ENCODE data around the gene ZNF652.

The ZNF652 gene

GRCh38 chr17:49259663-49260010 lies 102.4 kb downstream of the ZNF652 start:
- Histone ChIP-seq H3K4me1 (ENCODE audit: control insufficient read depth in 1 of 2, insufficient read depth in 2 of 2, low read length in 2 of 2) (peaks cover 0 to 4% of the 10 kb centered on the region in 2 donors), H3K27me3 (ENCODE audit: low read depth, low read length) (no peaks in the 10 kb centered on the region), H3K27ac (ENCODE audit: low read length) (no peak overlapping the region), H3K9me3 (ENCODE audit: control insufficient read depth in 1 of 2, low read length in 2 of 2) (no peaks in the 10 kb centered on the region), H3K4me3 (ENCODE audit: low read depth in 1 of 2, low read length in 2 of 2) (peak overlapping the region; percentile 70 to 74), H3K36me3 (ENCODE audit: control insufficient read depth in 1 of 2, insufficient read depth in 2 of 2, low read length in 2 of 2) (no peaks in the 10 kb centered on the region)

- Histone ChIP-seq H3K27ac (ENCODE audit: low read length) (no peak overlapping the region), H3K4me3 (ENCODE audit: low read depth in 1 of 2, low read length in 2 of 2) (no peak overlapping the region), H3K4me1 (ENCODE audit: control insufficient read depth in 1 of 2, insufficient read depth in 2 of 2, low read length in 2 of 2) (peaks cover 0 to 4% of the 10 kb centered on the region in 2 donors), H3K27me3 (ENCODE audit: low read depth, low read length) (no peaks in the 10 kb centered on the region), H3K9me3 (ENCODE audit: control insufficient read depth in 1 of 2, low read length in 2 of 2) (no peaks in the 10 kb centered on the region), H3K36me3 (ENCODE audit: control insufficient read depth in 1 of 2, insufficient read depth in 2 of 2, low read length in 2 of 2) (no peaks in the 10 kb centered on the region)
Observed at GRCh38 chr17:49258394-49258793, 103.7 kb downstream of the ZNF652 start.

- Histone ChIP-seq H3K27me3 (ENCODE audit: low read depth, low read length) (no peaks in the 10 kb centered on the region), H3K4me3 (ENCODE audit: low read depth in 1 of 2, low read length in 2 of 2) (no peak overlapping the region), H3K9me3 (ENCODE audit: control insufficient read depth in 1 of 2, low read length in 2 of 2) (no peaks in the 10 kb centered on the region), H3K27ac (ENCODE audit: low read length) (no peak overlapping the region), H3K36me3 (ENCODE audit: control insufficient read depth in 1 of 2, insufficient read depth in 2 of 2, low read length in 2 of 2) (no peaks in the 10 kb centered on the region), H3K4me1 (ENCODE audit: control insufficient read depth in 1 of 2, insufficient read depth in 2 of 2, low read length in 2 of 2) (no peaks in the 10 kb centered on the region)
Observed at GRCh38 chr17:49255125-49255524, 106.9 kb downstream of the ZNF652 start.

- no peaks in the 10 kb centered on the region for H3K4me1 ChIP-seq (ENCODE audit: control insufficient read depth in 1 of 2, insufficient read depth in 2 of 2, low read length in 2 of 2)
- H3K36me3 ChIP-seq (ENCODE audit: control insufficient read depth in 1 of 2, insufficient read depth in 2 of 2, low read length in 2 of 2) = no peaks in the 10 kb centered on the region
- no peaks in the 10 kb centered on the region for H3K27me3 ChIP-seq (ENCODE audit: low read depth, low read length)
- no peak overlapping the region for H3K4me3 ChIP-seq (ENCODE audit: low read depth in 1 of 2, low read length in 2 of 2)
- no peak overlapping the region for H3K27ac ChIP-seq (ENCODE audit: low read length)
- no peaks in the 10 kb centered on the region for H3K9me3 ChIP-seq (ENCODE audit: control insufficient read depth in 1 of 2, low read length in 2 of 2)
Observed at GRCh38 chr17:49254066-49254465, 108.0 kb downstream of the ZNF652 start.

GRCh38 chr17:49252148-49252695 lies 109.8 kb downstream of the ZNF652 start:
- Histone ChIP-seq H3K36me3 (ENCODE audit: control insufficient read depth in 1 of 2, insufficient read depth in 2 of 2, low read length in 2 of 2) (no peaks in the 10 kb centered on the region), H3K4me3 (ENCODE audit: low read depth in 1 of 2, low read length in 2 of 2) (no peak overlapping the region), H3K27me3 (ENCODE audit: low read depth, low read length) (no peaks in the 10 kb centered on the region), H3K4me1 (ENCODE audit: control insufficient read depth in 1 of 2, insufficient read depth in 2 of 2, low read length in 2 of 2) (no peaks in the 10 kb centered on the region), H3K27ac (ENCODE audit: low read length) (no peak overlapping the region), H3K9me3 (ENCODE audit: control insufficient read depth in 1 of 2, low read length in 2 of 2) (no peaks in the 10 kb centered on the region)

GRCh38 chr17:49249890-49250522 lies 112.0 kb downstream of the ZNF652 start:
- no peaks in the 10 kb centered on the region for H3K27me3 ChIP-seq (ENCODE audit: low read depth, low read length)
- H3K4me3 ChIP-seq (ENCODE audit: low read depth in 1 of 2, low read length in 2 of 2) = no peak overlapping the region
- H3K36me3 ChIP-seq (ENCODE audit: control insufficient read depth in 1 of 2, insufficient read depth in 2 of 2, low read length in 2 of 2) = no peaks in the 10 kb centered on the region
- H3K4me1 ChIP-seq (ENCODE audit: control insufficient read depth in 1 of 2, insufficient read depth in 2 of 2, low read length in 2 of 2) = no peaks in the 10 kb centered on the region
- no peaks in the 10 kb centered on the region for H3K9me3 ChIP-seq (ENCODE audit: control insufficient read depth in 1 of 2, low read length in 2 of 2)
- no peak overlapping the region for H3K27ac ChIP-seq (ENCODE audit: low read length)

- no peaks in the 10 kb centered on the region for H3K4me1 ChIP-seq (ENCODE audit: control insufficient read depth in 1 of 2, insufficient read depth in 2 of 2, low read length in 2 of 2)
- no peaks in the 10 kb centered on the region for H3K36me3 ChIP-seq (ENCODE audit: control insufficient read depth in 1 of 2, insufficient read depth in 2 of 2, low read length in 2 of 2)
- H3K27ac ChIP-seq (ENCODE audit: low read length) = no peak overlapping the region
- H3K9me3 ChIP-seq (ENCODE audit: control insufficient read depth in 1 of 2, low read length in 2 of 2) = no peaks in the 10 kb centered on the region
- no peak overlapping the region for H3K4me3 ChIP-seq (ENCODE audit: low read depth in 1 of 2, low read length in 2 of 2)
- H3K27me3 ChIP-seq (ENCODE audit: low read depth, low read length) = no peaks in the 10 kb centered on the region
Observed at GRCh38 chr17:49249292-49249794, 112.7 kb downstream of the ZNF652 start.

GRCh38 chr17:49247944-49248343 lies 114.1 kb downstream of the ZNF652 start:
- Histone ChIP-seq H3K4me1 (ENCODE audit: control insufficient read depth in 1 of 2, insufficient read depth in 2 of 2, low read length in 2 of 2) (no peaks in the 10 kb centered on the region), H3K27ac (ENCODE audit: low read length) (no peak overlapping the region), H3K27me3 (ENCODE audit: low read depth, low read length) (no peaks in the 10 kb centered on the region), H3K36me3 (ENCODE audit: control insufficient read depth in 1 of 2, insufficient read depth in 2 of 2, low read length in 2 of 2) (no peaks in the 10 kb centered on the region), H3K4me3 (ENCODE audit: low read depth in 1 of 2, low read length in 2 of 2) (no peak overlapping the region), H3K9me3 (ENCODE audit: control insufficient read depth in 1 of 2, low read length in 2 of 2) (no peaks in the 10 kb centered on the region)

- Histone ChIP-seq H3K4me1 (ENCODE audit: control insufficient read depth in 1 of 2, insufficient read depth in 2 of 2, low read length in 2 of 2) (peaks cover 0 to 3% of the 10 kb centered on the region in 2 donors), H3K4me3 (ENCODE audit: low read depth in 1 of 2, low read length in 2 of 2) (no peak overlapping the region), H3K9me3 (ENCODE audit: control insufficient read depth in 1 of 2, low read length in 2 of 2) (no peaks in the 10 kb centered on the region), H3K36me3 (ENCODE audit: control insufficient read depth in 1 of 2, insufficient read depth in 2 of 2, low read length in 2 of 2) (no peaks in the 10 kb centered on the region), H3K27ac (ENCODE audit: low read length) (no peak overlapping the region), H3K27me3 (ENCODE audit: low read depth, low read length) (no peaks in the 10 kb centered on the region)
Observed at GRCh38 chr17:49244839-49245238, 117.2 kb downstream of the ZNF652 start.

Data from muscle layer of duodenum (tissue), 2 donors.